ENCODE measurements around the gene BCAS3.
A peak's percentile ranks its signal among the peaks of the same experiment; 100 is the strongest.

BCAS3 gene

DNA sequence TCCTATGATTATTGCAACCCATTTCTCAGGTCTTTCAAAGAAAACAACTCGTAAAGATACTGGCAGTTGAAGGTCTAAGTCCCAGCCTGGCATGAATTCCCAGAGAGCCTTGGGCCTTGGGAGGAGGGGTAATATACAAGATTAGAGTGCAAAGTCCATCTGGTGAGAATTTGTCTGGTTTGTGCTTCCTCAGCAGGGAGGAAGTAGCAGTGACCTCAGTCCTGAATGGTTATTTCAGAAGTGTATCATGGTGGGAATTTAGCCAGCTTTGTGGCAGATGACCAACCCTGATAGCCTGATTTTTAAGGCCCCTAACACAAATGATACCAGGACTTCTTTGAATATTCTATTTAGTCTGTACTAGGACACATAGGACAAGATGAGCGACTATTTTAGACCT is 570.7 kb downstream of the BCAS3 start:
- no peaks in the 10 kb centered on the region for H3K27me3 ChIP-seq (replicated peaks)
- no peak overlapping the region for H3K27ac ChIP-seq
- TF ChIP-seq CTCF (IDR thresholded peaks at IDR 0.05; ENCODE audit: low read depth, low read length, missing control alignments) = no peak
- in situ Hi-C loops (cut with HindIII; ENCODE audit: low pct_ligation_motif_present, low sequenced_read_pairs) = no loop called here
- DNase-seq = no peak
- no peaks in the 10 kb centered on the region for H3K36me3 ChIP-seq (replicated peaks)
- H3K4me3 ChIP-seq (ENCODE audit: low read depth, low read length) = no peak overlapping the region

DNA sequence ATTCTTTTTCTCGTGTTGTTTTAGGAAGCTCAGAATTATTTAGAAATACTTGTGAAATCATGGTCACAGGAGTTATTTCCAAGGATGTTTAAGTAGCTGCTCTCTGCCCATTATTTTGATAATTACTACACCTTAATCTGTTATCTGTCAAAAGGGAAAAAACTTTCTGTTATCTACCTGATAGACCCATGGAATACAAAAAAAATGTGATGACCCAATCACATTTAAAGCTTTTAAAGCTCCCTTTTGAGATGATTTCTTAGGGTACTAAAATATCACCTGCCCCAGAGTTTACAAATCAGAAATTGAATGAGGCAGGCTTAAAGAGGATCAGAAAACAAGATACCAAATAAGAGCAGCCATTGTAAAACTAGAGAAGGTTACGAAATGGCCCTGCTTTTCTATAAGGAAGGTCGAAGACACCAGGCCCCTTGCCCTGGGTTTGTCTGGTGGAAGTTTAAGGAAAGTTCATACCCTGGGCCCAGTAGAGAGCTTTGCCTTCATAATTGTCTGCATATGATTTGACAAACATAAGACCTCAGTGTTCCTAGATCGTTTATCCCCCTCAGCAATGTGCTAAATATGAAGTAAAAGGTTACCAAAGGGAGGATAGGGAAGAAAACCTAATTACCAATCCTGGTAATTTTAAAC is 572.1 kb downstream of the BCAS3 start:
- in situ Hi-C loops (cut with HindIII; ENCODE audit: low pct_ligation_motif_present, low sequenced_read_pairs) = no loop called here
- no peaks in the 10 kb centered on the region for H3K27me3 ChIP-seq (replicated peaks)
- DNase-seq = no peak
- H3K4me3 ChIP-seq (ENCODE audit: low read depth, low read length) = no peak overlapping the region
- H3K27ac ChIP-seq = peak overlapping the region; percentile 96
- no peak for TF ChIP-seq CTCF (IDR thresholded peaks at IDR 0.05; ENCODE audit: low read depth, low read length, missing control alignments)
- H3K36me3 ChIP-seq (replicated peaks) = no peaks in the 10 kb centered on the region

- Histone ChIP-seq H3K27me3 (replicated peaks) (no peaks in the 10 kb centered on the region), H3K36me3 (replicated peaks) (no peaks in the 10 kb centered on the region), H3K27ac (peak overlapping the region; percentile 96), H3K4me3 (ENCODE audit: low read depth, low read length) (no peak overlapping the region)
- DNase-seq = peak; percentile 75
- in situ Hi-C loops (cut with HindIII; ENCODE audit: low pct_ligation_motif_present, low sequenced_read_pairs) = no loop called here
- TF ChIP-seq CTCF (IDR thresholded peaks at IDR 0.05; ENCODE audit: low read depth, low read length, missing control alignments) = no peak
These were observed 572.8 kb downstream of the BCAS3 start for GRCh38 chr17:61250335-61250890.

GRCh38 chr17:61251939-61252865 is 574.6 kb downstream of the BCAS3 start:
- TF ChIP-seq CTCF (IDR thresholded peaks at IDR 0.05; ENCODE audit: low read depth, low read length, missing control alignments) = no peak
- Histone ChIP-seq H3K27ac (peak overlapping the region; percentile 96), H3K27me3 (replicated peaks) (no peaks in the 10 kb centered on the region), H3K4me3 (ENCODE audit: low read depth, low read length) (no peak overlapping the region), H3K36me3 (replicated peaks) (no peaks in the 10 kb centered on the region)
- in situ Hi-C loops (cut with HindIII; ENCODE audit: low pct_ligation_motif_present, low sequenced_read_pairs) = no loop called here
- DNase-seq = peak; percentile 99

- Histone ChIP-seq H3K36me3 (replicated peaks) (no peaks in the 10 kb centered on the region), H3K27ac (no peak overlapping the region), H3K4me3 (ENCODE audit: low read depth, low read length) (no peak overlapping the region), H3K27me3 (replicated peaks) (no peaks in the 10 kb centered on the region)
- in situ Hi-C loops (cut with HindIII; ENCODE audit: low pct_ligation_motif_present, low sequenced_read_pairs) = no loop called here
- no peak for DNase-seq
- TF ChIP-seq CTCF (IDR thresholded peaks at IDR 0.05; ENCODE audit: low read depth, low read length, missing control alignments) = no peak
These were observed 575.7 kb downstream of the BCAS3 start for GRCh38 chr17:61253362-61253761.

Measured in brain microvascular endothelial cell (primary cell).